H9 (cell line): ENCODE results near the gene LRP1. TPM values are rescaled to one million over a fixed set of nuclear protein-coding genes. Genes with fewer than 3 reads are reported as not detected.

Source experiments
- DNase-seq: peaks from one replicate; pipeline ENCODE4 v3.0.0-alpha.2; 2017
- H2AFZ ChIP-seq: one replicate; pipeline ENCODE4 v1.6.1; 2013; ENCODE audit warnings: mild to moderate bottlenecking, low read length, control low read depth, moderate library complexity
- H2AK5ac ChIP-seq: 2 replicates; pipeline ENCODE4 v1.6.1; 2013; ENCODE audit warnings: low read length, control low read depth, mixed read lengths; ENCODE audit not compliant: insufficient read length
- H2BK120ac ChIP-seq: one replicate; pipeline ENCODE4 v1.6.1; 2013; ENCODE audit warnings: low read depth, mild to moderate bottlenecking, low read length, control low read depth, inconsistent platforms; ENCODE audit not compliant: poor library complexity, severe bottlenecking
- H2BK12ac ChIP-seq: 2 replicates; pipeline ENCODE4 v1.6.1; 2013; ENCODE audit warnings: low read length, control low read depth, mixed read lengths, low read depth; ENCODE audit not compliant: insufficient read length
- H2BK15ac ChIP-seq: 2 replicates; pipeline ENCODE4 v1.6.1; 2013; ENCODE audit warnings: low read depth, low read length, control low read depth
- H2BK20ac ChIP-seq: one replicate; pipeline ENCODE4 v1.6.1; 2013; ENCODE audit warnings: low read depth, mild to moderate bottlenecking, low read length, control low read depth, inconsistent platforms; ENCODE audit not compliant: poor library complexity, severe bottlenecking
- H2BK5ac ChIP-seq: 2 replicates; pipeline ENCODE4 v1.6.1; 2013; ENCODE audit warnings: low read length, control low read depth, mixed read lengths; ENCODE audit not compliant: insufficient read length
- H3K14ac ChIP-seq: 2 replicates; pipeline ENCODE4 v1.6.1; 2013; ENCODE audit warnings: low read length, control low read depth; ENCODE audit not compliant: insufficient read depth
- H3K18ac ChIP-seq: 2 replicates; pipeline ENCODE4 v1.6.1; 2013; ENCODE audit warnings: low read depth, mild to moderate bottlenecking, mixed read lengths, low read length, control low read depth; ENCODE audit not compliant: insufficient read length
- H3K23ac ChIP-seq: 2 replicates; pipeline ENCODE4 v1.6.1; 2013; ENCODE audit warnings: low read length, control low read depth, mixed read lengths, low read depth; ENCODE audit not compliant: insufficient read length
- H3K23me2 ChIP-seq: 2 replicates; pipeline ENCODE4 v1.6.1; 2013; ENCODE audit warnings: low read depth, mild to moderate bottlenecking, mixed read lengths, low read length, control low read depth; ENCODE audit not compliant: insufficient read length, poor library complexity, severe bottlenecking
- H3K27ac ChIP-seq: 2 replicates; pipeline ENCODE4 v1.5.1; 2013; ENCODE audit warnings: low read length, control low read depth, mixed read lengths, low read depth; ENCODE audit not compliant: insufficient read length
- H3K27me3 ChIP-seq: 2 replicates; pipeline ENCODE4 v1.6.1; 2013; ENCODE audit warnings: low read length, control low read depth, inconsistent platforms; ENCODE audit not compliant: insufficient read depth
- H3K4ac ChIP-seq: 2 replicates; pipeline ENCODE4 v1.6.1; 2013; ENCODE audit warnings: low read depth, mild to moderate bottlenecking, control low read depth, inconsistent platforms, low read length, moderate library complexity
- H3K4me1 ChIP-seq: 2 replicates; pipeline ENCODE4 v1.6.1; 2013; ENCODE audit warnings: low read length, control low read depth, inconsistent platforms; ENCODE audit not compliant: insufficient read depth
- H3K4me2 ChIP-seq: 2 replicates; pipeline ENCODE4 v1.6.1; 2013; ENCODE audit warnings: low read length, control low read depth, mixed read lengths; ENCODE audit not compliant: insufficient read length, insufficient read depth
- H3K56ac ChIP-seq: 2 replicates; pipeline ENCODE4 v1.6.1; 2013; ENCODE audit warnings: low read depth, mild to moderate bottlenecking, mixed read lengths, low read length, control low read depth; ENCODE audit not compliant: insufficient read length
- H3K79me1 ChIP-seq: 2 replicates; pipeline ENCODE4 v1.6.1; 2013; ENCODE audit warnings: low read depth, mild to moderate bottlenecking, moderate library complexity, low read length, control low read depth, inconsistent platforms; ENCODE audit not compliant: insufficient read depth, poor library complexity, severe bottlenecking
- H3K79me2 ChIP-seq: 2 replicates; pipeline ENCODE4 v1.6.1; 2013; ENCODE audit warnings: low read length, control low read depth, inconsistent platforms; ENCODE audit not compliant: insufficient read depth
- H3K9ac ChIP-seq: 2 replicates; pipeline ENCODE4 v1.6.1; 2013; ENCODE audit warnings: low read length, control low read depth, mixed read lengths; ENCODE audit not compliant: insufficient read length; ENCODE audit errors: extremely low read depth
- H3K9me3 ChIP-seq: one replicate; pipeline ENCODE4 v1.6.1; 2013; ENCODE audit warnings: low read depth, low read length, inconsistent platforms; ENCODE audit not compliant: control insufficient read depth
- H3T11ph ChIP-seq: one replicate; pipeline ENCODE4 v1.6.1; 2013; ENCODE audit warnings: mild to moderate bottlenecking, low read length, control low read depth, inconsistent platforms
- H4K20me1 ChIP-seq: one replicate; pipeline ENCODE4 v1.6.1; 2013; ENCODE audit not compliant: control insufficient read depth, insufficient read length, insufficient read depth
- H4K5ac ChIP-seq: 2 replicates; pipeline ENCODE4 v1.6.1; 2013; ENCODE audit warnings: low read depth, mild to moderate bottlenecking, mixed read lengths, low read length, control low read depth; ENCODE audit not compliant: insufficient read length
- H4K8ac ChIP-seq: replicated peaks from 2 replicates; pipeline ENCODE4 v1.6.1; 2013; ENCODE audit warnings: low read length, control low read depth, mixed read lengths, low read depth; ENCODE audit not compliant: insufficient read length
- H4K91ac ChIP-seq: 2 replicates; pipeline ENCODE4 v1.6.1; 2013; ENCODE audit warnings: low read depth, mild to moderate bottlenecking, moderate library complexity, mixed read lengths, low read length, control low read depth; ENCODE audit not compliant: insufficient read length
- H3K27ac Mint-ChIP-seq, 3 experiments: 2 replicates in 2 of 3; 3 replicates in 1 of 3; pipeline ENCODE4 v1.8.0; 2020 to 2021; ENCODE audit warnings: mixed read lengths in 3 of 3, mild to moderate bottlenecking in 1 of 3, moderate library complexity in 1 of 3
- H3K27me3 Mint-ChIP-seq: 2 replicates; pipeline ENCODE4 v1.8.0; 2021; ENCODE audit warnings: low read depth, mild to moderate bottlenecking, moderate library complexity, mixed read lengths
- H3K36me3 Mint-ChIP-seq, 3 experiments: 2 replicates in 2 of 3; 3 replicates in 1 of 3; pipeline ENCODE4 v1.8.0; 2020 to 2021; ENCODE audit warnings: low read depth in 3 of 3, mixed read lengths in 3 of 3; ENCODE audit not compliant: insufficient read depth in 1 of 3
- H3K4me1 Mint-ChIP-seq, 2 experiments: 2 replicates each; pipeline ENCODE4 v1.8.0; 2020; ENCODE audit warnings: mixed read lengths in 2 of 2
- H3K4me3 Mint-ChIP-seq, 2 experiments: 2 replicates in 1 of 2; 3 replicates in 1 of 2; pipeline ENCODE4 v1.8.0; 2020 to 2021; ENCODE audit warnings: mild to moderate bottlenecking in 2 of 2, mixed read lengths in 2 of 2, moderate library complexity in 1 of 2
- H3K9me3 Mint-ChIP-seq, 2 experiments: 2 replicates in 1 of 2; 3 replicates in 1 of 2; pipeline ENCODE4 v1.8.0; 2020; ENCODE audit warnings: mild to moderate bottlenecking in 2 of 2, mixed read lengths in 2 of 2, moderate library complexity in 1 of 2
- WGBS: extraction: QIAGEN DNeasy Blood & Tissue Kit; methylation state at CpG from one replicate; pipeline ENCODE4 v1.1.7; 2013; ENCODE audit warnings: missing lambda C conversion rate, low lambda C conversion rate, mixed read lengths; ENCODE audit not compliant: insufficient read length; ENCODE audit errors: extremely low coverage; 5-methylcytosine and 5-hydroxymethylcytosine counted together
- total RNA-seq: library from RNA; stranded (reverse); gene quantifications from 2 replicates; pipeline ENCODE4 v1.2.1, GENCODE V29; 2021
- TF ChIP-seq, protein P1 (sequence below): fragments of 200-600 bp; sonication (generic); conservative IDR thresholded peaks from 3 replicates; pipeline ENCODE4 v1.8.0; 2021; ENCODE audit warnings: antibody characterized with exemption, mild to moderate bottlenecking

Gene LRP1
- total RNA-seq, 1 experiment from 2014 or later = 115 TPM

DNA sequence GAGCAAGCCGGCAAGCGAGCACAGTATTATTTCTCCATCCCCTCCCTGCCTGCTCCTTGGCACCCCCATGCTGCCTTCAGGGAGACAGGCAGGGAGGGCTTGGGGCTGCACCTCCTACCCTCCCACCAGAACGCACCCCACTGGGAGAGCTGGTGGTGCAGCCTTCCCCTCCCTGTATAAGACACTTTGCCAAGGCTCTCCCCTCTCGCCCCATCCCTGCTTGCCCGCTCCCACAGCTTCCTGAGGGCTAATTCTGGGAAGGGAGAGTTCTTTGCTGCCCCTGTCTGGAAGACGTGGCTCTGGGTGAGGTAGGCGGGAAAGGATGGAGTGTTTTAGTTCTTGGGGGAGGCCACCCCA lies 84.4 kb downstream of the LRP1 start:
- peaks cover 2% of the 10 kb centered on the region for H4K20me1 ChIP-seq
- H4K91ac ChIP-seq = no peak overlapping the region
- H3K79me2 ChIP-seq = no peaks in the 10 kb centered on the region
- H3K23me2 ChIP-seq = peaks cover 7% of the 10 kb centered on the region
- H3K4me2 ChIP-seq = no peak overlapping the region
- Mint-ChIP-seq H3K27ac (peak overlapping the region; percentile 57 to 89 (median 61); a peak in 3 of 7 replicates), H3K9me3 (no peaks in the 10 kb centered on the region), H3K4me3 (no peak overlapping the region), H3K36me3 (peaks cover 24 to 42% (median 38%) of the 10 kb centered on the region in 3 experiments), H3K27me3 (peaks cover 39% of the 10 kb centered on the region), H3K4me1 (peaks cover 33% of the 10 kb centered on the region in 2 experiments)
- no peak overlapping the region for H3K14ac ChIP-seq
- no peak overlapping the region for H3T11ph ChIP-seq
- H3K27ac ChIP-seq = no peak overlapping the region
- H2AFZ ChIP-seq = no peak overlapping the region
- H3K23ac ChIP-seq = no peak overlapping the region
- H3K9me3 ChIP-seq = no peaks in the 10 kb centered on the region
- no peak overlapping the region for H2AK5ac ChIP-seq
- H3K18ac ChIP-seq = no peak overlapping the region
- no peak overlapping the region for H3K9ac ChIP-seq
- DNase-seq = no peak
- no peak overlapping the region for H2BK120ac ChIP-seq
- WGBS = no CpG with 5 or more reads among the region's 7 CpGs
- H3K56ac ChIP-seq = no peak overlapping the region
- TF ChIP-seq, protein P1, sequence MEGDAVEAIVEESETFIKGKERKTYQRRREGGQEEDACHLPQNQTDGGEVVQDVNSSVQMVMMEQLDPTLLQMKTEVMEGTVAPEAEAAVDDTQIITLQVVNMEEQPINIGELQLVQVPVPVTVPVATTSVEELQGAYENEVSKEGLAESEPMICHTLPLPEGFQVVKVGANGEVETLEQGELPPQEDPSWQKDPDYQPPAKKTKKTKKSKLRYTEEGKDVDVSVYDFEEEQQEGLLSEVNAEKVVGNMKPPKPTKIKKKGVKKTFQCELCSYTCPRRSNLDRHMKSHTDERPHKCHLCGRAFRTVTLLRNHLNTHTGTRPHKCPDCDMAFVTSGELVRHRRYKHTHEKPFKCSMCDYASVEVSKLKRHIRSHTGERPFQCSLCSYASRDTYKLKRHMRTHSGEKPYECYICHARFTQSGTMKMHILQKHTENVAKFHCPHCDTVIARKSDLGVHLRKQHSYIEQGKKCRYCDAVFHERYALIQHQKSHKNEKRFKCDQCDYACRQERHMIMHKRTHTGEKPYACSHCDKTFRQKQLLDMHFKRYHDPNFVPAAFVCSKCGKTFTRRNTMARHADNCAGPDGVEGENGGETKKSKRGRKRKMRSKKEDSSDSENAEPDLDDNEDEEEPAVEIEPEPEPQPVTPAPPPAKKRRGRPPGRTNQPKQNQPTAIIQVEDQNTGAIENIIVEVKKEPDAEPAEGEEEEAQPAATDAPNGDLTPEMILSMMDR = no peak
- H2BK20ac ChIP-seq = no peak overlapping the region
- H2BK5ac ChIP-seq = no peak overlapping the region
- H2BK15ac ChIP-seq = no peak overlapping the region
- H3K4me1 ChIP-seq = peaks cover 8% of the 10 kb centered on the region
- no peak overlapping the region for H2BK12ac ChIP-seq
- no peak overlapping the region for H4K8ac ChIP-seq
- no peak overlapping the region for H3K4ac ChIP-seq
- no peaks in the 10 kb centered on the region for H3K79me1 ChIP-seq
- peaks cover 21% of the 10 kb centered on the region for H3K27me3 ChIP-seq
- H4K5ac ChIP-seq = no peak overlapping the region
